ENCODE results near the gene SDCBP2.

SDCBP2 gene

GRCh38 chr20:1310071-1310470, 18.9 kb downstream of the SDCBP2 start:
- DNase-seq = no peak

GRCh38 chr20:1309439-1309847, 19.5 kb downstream of the SDCBP2 start:
- DNase-seq = no peak

GRCh38 chr20:1308702-1309095, 20.2 kb downstream of the SDCBP2 start:
- DNase-seq = no peak

- no peak for DNase-seq
These were observed 20.8 kb downstream of the SDCBP2 start for GRCh38 chr20:1308067-1308701.

- no peak for DNase-seq
These were observed 21.4 kb downstream of the SDCBP2 start for GRCh38 chr20:1307571-1307971.

- DNase-seq = no peak
These were observed 21.8 kb downstream of the SDCBP2 start for GRCh38 chr20:1307171-1307570.

- DNase-seq = no peak
These were observed 22.4 kb downstream of the SDCBP2 start for GRCh38 chr20:1306316-1307135.

- no peak for DNase-seq
These were observed 23.2 kb downstream of the SDCBP2 start for GRCh38 chr20:1305712-1306111.

GRCh38 chr20:1304710-1305515, 24.0 kb downstream of the SDCBP2 start:
- no peak for DNase-seq

GRCh38 chr20:1302685-1303541, 26.0 kb downstream of the SDCBP2 start:
- no peak for DNase-seq

GRCh38 chr20:1301031-1301529, 27.9 kb downstream of the SDCBP2 start:
- DNase-seq = no peak

- DNase-seq = no peak
These were observed 28.7 kb downstream of the SDCBP2 start for GRCh38 chr20:1300083-1300840.

GRCh38 chr20:1299522-1299921, 29.4 kb downstream of the SDCBP2 start:
- DNase-seq = no peak

- no peak for DNase-seq
These were observed 29.9 kb downstream of the SDCBP2 start for GRCh38 chr20:1298888-1299511.

- DNase-seq = no peak
These were observed 30.8 kb downstream of the SDCBP2 start for GRCh38 chr20:1298166-1298565.

GRCh38 chr20:1297486-1297885, 31.5 kb downstream of the SDCBP2 start:
- no peak for DNase-seq

GRCh38 chr20:1296922-1297321, 32.0 kb downstream of the SDCBP2 start:
- DNase-seq = no peak

GRCh38 chr20:1296117-1296610, 32.8 kb downstream of the SDCBP2 start:
- no peak for DNase-seq

GRCh38 chr20:1295276-1295930, 33.5 kb downstream of the SDCBP2 start:
- DNase-seq = no peak

- DNase-seq = no peak
These were observed 34.4 kb downstream of the SDCBP2 start for GRCh38 chr20:1294497-1294896.
